Stimulated activated CD8-positive, alpha-beta memory T cell treated with anti-CD3 and anti-CD28 coated beads, Interleukin-15, amount 100 ng/mL, for 1 hour (primary cell): Measurements from ENCODE around the gene RGL3.
"Not testable (repeated sequence)": the region's sequence is repeated elsewhere in the genome, so short reads cannot be mapped to it uniquely, and the experiment has no call there.

Experiments used
- DNase-seq: peaks from one replicate; pipeline ENCODE4 v3.0.0-alpha.2; 2020; ENCODE audit warnings: low read depth

The RGL3 gene, protein sequence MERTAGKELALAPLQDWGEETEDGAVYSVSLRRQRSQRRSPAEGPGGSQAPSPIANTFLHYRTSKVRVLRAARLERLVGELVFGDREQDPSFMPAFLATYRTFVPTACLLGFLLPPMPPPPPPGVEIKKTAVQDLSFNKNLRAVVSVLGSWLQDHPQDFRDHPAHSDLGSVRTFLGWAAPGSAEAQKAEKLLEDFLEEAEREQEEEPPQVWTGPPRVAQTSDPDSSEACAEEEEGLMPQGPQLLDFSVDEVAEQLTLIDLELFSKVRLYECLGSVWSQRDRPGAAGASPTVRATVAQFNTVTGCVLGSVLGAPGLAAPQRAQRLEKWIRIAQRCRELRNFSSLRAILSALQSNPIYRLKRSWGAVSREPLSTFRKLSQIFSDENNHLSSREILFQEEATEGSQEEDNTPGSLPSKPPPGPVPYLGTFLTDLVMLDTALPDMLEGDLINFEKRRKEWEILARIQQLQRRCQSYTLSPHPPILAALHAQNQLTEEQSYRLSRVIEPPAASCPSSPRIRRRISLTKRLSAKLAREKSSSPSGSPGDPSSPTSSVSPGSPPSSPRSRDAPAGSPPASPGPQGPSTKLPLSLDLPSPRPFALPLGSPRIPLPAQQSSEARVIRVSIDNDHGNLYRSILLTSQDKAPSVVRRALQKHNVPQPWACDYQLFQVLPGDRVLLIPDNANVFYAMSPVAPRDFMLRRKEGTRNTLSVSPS

DNA sequence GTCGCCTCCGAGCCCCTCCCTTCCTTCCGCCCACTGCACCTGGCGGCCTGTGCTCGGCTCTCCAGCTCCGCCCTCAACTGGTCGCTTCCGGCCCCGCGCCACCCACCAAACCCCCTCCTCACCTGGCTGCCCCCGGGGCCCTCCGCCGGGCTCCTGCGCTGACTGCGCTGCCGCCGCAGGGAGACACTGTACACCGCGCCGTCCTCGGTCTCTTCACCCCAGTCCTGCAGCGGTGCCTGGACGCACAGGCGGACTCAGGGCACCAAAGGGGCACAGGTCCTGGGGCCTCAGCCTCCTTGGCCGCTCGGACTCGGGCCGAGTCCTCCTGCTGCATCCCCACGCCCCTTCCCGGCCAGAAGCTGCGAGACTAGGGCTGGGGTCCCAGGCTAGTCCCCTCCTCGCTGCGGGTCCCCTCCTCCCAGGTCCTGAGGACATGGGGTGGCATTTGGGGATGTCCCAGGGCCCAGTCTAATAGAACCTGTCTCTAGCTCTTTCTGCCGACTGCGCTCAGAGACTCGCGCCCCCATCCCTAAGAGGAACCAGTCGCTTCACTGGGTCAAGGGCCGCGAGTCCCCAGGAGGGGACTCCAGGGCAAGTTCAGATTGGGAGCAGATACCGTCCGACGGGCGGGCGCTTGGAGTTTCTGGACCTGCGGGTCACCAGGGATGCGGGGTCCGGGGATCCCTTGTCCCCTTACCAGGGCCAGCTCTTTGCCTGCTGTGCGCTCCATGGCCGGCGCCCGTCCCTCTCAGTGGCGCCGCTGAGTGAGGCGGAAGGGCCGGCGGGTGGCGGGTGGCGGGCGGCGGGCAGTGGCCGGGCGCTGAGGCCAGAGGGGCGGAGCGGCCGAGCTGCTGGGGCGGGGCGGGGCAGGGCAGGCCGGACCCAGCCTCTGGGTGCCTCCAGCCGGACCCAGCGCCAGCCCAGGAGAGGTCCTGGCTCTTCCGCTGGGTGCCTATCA is at the start of gene RGL3:
RGL3 (minus strand) TSS at position 766 of the 958 bp plus-strand sequence; CDS start at position 730, 36 bp downstream.
- no peak for DNase-seq

DNA sequence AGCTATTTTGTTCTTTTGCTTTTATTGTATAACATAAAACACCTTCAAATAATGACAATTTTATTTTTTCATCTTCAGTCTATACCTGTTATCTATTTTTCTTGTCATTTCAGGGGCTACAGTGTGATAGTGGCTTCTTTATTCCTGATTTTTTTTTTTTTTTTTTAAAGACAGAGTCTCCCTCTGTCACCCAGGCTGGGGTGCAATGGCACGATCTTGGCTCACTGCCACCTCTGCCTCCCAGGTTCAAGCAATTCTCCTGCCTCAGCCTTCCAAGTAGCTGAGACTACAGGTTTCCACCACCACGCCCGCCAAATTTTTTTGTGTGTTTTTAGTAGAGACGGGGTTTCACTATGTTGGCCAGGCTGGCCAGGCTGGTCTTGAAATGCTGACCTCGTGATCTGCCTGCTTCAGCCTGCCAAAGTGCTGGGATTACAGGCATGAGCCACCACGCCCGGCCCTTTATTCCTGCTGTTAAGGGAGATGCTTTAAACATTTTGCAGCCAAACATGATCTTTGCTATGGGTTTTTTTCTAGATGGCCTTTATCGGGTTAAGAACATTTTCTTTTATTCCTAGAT is 49.2 kb upstream of the RGL3 start:
- not testable (repeated sequence) for DNase-seq

DNA sequence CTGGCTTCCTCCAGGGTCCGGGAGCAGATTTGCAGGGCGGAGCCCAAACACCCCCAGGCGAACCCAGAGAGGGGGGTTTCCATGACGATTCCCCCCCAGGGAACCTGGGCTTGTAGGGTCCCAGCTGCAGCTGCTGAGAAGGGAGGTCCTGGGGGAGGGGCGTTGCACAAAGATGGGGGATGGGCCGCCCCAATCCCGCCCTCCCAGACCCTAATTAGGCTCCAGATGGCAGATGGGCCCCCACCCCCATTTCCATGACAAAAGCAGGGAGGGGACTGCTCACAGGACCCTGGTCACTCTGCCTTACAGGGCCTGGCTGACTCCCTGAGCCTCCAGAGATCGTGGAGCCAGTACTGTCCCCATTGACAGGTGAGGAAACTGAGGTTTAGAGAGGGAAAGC is 46.5 kb upstream of the RGL3 start:
- no peak for DNase-seq

DNA sequence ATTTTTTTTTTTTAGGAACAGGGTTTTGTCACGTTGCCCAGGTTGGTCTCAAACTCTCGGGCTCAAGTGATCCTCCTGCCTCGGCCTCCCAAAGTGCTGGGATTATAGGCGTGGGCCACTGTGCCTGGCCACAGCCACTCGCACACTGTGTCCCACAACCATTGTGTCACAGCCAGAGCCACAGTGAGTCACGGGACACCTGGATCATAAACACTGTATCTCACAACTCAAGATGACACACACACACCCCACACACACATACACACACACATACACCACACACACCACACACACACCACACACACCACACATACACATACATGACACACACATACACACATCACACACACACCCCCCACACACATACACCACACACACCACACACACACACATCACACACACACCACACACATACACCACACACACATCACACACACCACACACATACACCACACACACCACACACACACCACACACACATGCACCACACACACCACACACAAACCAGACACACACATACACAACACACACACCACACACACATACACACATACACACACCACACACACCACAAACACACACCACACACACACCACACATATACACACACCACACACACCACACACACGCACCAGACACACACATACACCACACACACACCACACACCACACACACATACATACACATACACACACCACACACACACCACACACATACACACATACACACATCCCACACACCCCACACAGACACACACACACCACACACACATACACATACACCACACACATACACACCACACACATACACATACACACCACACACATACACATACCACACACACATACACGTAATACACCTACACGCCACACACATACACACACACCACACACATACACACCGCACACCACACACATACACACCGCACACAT is 45.5 kb upstream of the RGL3 start:
- no peak for DNase-seq

DNA sequence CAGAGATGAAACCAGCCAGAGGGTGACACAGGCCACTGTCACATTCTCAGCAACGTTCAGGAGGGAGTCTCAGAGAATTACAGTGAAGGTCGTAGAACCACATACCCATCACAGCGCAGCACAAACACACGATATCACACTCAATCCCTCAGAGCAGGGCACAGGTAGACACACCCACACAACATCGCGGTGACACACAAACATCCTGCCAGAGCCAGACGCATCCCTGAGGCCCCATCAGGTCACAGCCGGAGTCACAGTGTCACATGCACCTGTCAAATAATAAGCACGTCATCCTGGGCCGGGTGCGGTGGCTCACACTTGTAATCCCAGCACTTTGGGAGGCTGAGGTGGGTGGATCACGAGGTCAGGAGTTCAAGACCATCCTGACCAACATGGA is 44.3 kb upstream of the RGL3 start:
- DNase-seq, result no peak

DNA sequence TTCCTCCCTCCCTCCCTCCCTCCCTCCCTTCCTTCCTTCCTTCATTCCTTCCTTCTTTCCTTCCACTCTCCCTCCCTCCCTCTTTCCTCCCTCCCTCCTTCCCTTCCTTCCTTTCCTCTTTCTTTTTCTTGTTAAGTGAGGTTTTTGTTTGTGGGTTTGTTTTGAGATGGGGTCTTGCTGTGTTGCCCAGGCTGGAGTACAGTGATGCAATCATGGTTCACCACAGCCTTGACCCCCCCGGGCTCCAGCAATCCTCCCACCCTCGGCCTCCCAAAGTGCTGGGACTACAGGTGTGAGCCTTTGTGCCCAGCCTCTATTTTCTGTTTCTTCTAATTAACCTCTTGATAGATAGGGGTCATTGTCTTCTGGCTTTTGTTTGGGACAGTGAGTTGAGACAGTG is 42.3 kb upstream of the RGL3 start:
- no peak for DNase-seq

DNA sequence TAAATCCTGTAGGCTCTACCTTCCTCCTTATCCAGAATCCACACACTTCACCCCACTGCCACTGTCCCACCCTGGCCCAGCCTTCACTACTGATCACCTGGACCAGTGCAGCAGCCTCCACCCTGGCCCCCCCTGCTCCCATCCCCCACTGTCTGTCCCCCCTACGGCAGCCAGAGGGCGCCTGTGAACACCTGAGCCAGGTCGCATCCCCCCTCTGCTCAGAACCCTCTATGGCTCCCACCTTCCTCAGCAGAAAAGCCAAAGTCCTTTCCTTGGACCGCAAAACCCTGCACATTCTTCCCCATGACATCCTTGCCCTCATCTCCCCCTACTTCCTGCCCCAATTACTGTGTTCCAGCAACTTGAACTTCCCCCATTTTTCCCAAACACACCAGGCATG is 41.1 kb upstream of the RGL3 start:
- no peak for DNase-seq

DNA sequence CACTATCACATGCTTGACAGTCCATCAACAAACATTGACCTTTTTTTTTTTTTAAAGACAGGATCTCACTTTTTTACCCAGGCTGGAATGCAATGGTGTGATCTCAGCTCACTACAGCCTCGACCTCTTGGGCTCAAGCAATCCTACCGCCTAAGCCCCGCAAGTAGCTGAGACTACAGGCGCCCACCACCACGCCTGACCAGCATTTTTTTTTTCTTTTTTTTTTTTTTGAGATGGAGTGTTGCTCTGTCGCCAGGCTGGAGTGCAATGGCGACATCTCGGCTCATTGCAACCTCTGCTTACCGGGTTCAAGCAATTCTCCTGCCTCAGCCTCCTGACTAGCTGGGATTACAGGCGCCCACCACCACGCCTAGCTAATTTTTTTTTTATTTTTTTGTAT is 39.8 kb upstream of the RGL3 start:
- not testable (repeated sequence) for DNase-seq

DNA sequence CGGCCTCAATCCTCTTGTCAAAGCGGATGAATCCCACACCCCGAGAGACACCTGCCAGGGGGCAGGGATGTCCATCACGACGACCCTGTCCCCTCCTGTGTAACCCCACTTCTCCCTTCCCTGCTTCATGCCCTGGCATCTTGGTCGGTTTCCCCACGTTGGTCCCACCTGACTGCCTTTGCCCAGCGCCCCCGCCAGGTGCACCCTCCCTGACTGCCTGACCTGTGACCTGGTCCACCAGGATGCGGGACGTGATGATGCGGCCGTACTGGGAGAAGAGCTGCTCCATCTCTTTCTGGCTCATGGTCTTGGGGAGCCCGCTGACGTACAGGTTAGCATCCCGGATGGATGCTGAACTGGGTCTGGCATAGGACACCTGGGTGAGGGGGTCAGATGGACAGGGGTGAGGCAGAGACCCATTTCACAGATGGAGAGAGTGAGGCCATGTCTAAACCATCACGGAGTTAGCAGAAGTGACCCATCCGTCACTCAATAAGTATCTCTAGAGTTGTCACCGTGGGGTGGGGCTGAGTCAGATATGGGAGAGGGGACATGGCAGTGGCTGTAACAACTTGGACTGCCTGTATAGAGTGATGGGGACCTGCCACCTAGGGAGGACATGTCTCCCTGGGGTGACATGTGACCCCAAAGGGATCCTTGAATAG is 39.3 kb upstream of the RGL3 start:
- no peak for DNase-seq

DNA sequence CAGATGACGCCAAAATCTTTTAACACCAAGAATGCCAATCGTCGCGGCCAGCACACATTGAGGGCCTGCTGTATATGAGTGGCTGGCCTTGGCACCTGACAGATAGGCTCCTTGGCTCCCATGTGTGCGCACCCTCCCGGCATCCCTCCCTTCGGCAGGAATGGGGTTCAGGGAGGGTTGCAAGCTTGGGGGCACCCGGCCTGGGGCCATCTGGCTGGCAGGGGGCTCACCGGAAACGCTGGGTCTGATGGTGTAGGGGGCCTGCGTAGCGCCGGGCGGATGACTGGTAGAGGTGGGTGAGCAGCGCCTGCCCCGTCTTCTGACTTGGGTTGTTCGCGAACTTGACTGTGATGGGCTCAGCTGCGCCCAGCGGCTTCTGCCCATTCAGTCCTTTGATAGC is 38.7 kb upstream of the RGL3 start:
- DNase-seq, result no peak

DNA sequence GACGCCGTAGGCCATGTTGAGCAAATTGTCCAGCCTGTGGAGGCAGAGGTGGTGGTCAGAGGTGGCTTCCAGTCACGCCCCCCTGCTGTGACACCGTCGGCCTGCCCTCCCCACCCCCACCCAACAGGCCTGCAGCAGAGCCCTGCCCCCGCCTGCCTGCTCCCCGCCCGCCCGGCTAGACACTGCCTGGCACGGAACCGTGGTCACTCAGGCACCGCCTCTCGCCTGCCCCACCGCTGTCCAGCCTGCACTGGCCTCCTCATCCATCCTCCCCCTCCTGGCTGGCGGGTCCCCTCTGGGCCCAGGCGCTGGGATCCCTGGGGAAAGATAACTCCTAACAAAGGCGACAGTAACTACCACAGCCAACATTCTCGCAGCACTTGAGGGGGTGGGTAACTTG is 38.0 kb upstream of the RGL3 start:
- no peak for DNase-seq

DNA sequence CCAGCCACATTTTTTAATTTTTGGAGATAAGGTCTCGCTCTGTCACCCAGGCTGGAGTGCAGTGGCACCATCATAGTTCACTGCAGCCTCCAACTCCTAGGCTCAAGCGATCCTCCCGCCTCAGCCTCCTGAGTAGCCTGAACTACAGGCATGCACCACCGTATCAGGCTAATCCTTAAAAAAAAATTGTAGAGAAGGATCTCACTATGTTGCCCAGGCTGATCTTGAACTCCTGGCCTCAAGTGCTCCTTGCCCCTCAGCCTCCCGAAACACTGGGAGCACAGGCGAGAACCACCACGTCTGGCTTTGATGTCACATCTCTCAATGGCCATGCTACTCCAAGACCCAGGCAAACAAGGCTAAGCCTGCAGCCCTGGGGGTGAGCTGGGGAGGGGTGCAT is 37.5 kb upstream of the RGL3 start:
- no peak for DNase-seq

DNA sequence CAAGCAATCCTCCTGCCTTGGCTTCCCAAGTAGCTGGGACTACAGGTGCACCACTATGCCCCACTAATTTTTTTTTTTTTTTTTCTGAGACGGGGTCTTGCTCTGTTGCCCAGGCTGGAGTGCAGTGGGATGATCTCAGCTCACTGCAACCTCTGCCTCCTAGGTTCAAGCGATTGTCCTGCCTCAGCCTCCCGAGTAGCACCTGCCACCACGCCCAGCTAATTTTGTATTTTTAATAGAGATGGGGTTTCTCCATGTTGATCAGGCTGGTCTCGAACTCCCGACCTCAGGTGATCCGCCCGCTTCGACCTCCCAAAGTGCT is 36.1 kb upstream of the RGL3 start:
- not testable (repeated sequence) for DNase-seq

DNA sequence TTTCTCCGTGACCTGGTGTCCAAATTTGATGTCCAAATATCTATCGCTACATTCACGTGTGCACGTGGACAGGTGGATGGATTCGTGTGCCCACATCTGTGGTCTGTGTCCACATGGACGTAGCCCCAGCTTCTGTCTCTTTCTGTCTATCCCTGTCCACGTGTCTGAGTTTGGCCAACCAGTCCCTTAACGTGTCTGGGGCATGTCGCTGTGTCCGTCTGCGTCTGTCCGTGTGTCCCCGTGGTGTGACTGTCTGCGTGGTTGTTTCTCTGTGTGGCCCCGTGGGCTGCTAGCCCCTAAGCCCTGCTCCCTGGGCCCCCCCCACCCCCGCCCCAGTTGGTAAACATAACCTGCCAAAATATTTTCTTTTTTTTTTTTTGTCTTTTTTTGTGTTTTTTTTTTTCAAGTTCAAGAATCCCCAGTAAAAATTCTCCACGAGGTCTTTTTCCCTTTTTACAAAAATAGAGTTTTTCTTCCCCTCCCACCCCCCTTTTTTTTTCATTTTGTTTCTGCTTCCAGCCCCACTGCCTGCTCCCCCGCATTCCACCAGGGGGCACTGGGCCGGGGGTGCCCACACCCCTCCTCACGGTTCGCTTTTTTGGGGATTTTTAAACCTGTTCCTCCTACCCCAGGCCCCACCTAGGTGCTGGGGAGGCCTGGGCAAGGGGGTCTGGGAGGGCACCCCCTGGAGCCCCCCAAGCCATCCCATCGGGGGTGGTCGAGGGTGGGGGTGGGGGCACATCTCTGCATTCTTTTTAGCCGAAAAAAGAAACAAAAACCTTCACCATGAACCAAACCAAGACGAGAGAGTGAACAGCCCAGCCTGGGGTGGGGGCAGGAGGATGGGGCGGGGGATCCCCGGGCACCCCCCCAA is 34.6 kb upstream of the RGL3 start:
- no peak for DNase-seq

DNA sequence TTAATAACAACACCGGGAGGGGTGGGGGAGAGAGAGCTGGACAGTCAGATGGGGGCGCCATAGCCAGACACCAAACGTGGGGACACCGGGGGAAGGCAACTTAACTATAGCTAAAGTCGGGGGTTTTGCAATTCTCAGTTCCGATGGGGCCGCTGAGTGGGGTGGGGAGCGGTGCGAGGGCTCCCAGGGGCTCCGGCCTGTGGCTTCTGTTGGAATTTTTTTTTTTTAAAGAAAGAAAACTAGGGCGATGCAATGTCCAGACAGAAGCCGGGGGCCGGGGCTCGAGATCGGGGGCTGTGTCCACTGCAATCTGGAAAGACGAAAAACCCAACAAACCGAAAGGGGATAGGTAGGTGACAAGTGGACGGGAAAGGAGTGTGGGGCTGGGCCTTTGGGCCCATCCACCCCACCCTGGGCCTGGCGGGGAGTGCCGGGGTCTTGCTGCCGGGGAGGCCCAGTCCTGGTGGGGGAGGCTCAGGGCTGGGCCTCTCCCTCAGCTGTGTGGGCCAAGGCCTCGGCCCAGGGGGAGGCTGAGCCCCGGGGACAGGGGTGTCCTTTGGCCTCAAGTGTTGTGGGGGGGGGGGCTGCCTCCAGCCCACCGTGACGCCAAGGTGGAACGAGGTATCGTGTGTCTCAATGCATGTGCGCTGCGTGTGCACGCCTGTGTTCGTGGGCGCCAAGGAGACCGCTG is 33.7 kb upstream of the RGL3 start:
- no peak for DNase-seq

DNA sequence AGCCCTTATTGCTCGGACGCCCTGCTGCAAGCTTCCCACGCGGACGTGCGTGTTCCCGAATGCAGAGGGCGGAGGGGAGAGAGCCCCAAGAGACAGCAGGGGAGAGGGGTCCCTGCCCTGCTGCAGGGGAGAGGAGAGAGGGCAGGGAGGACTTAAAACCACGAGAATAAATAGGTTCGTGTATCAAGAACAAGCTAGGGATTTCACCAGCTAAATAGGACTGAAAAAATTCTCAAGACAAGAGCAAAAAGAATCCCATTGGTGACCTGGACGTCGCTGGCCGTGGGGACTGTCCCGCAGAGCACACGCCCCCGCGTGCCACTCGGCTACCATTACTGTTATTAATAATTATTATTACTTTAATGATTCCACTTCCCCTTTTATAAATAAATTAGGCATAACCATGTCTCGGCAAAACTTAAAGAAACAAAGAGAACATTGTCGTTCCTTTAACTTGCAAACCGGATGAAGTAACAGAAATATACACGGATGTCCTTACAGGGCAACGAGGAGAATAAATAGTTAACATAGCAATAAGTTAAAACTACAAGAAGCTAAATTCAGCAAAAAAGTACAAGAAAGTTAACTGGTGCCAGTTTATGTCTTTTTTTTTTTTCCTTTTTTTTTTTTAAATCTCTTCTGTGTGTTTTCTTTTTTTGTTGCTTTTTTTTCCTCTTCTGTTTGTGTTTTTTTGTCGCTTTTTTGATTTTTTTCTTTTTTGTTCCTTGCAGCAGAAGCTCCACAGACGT is 32.9 kb upstream of the RGL3 start:
- DNase-seq, result no peak

DNA sequence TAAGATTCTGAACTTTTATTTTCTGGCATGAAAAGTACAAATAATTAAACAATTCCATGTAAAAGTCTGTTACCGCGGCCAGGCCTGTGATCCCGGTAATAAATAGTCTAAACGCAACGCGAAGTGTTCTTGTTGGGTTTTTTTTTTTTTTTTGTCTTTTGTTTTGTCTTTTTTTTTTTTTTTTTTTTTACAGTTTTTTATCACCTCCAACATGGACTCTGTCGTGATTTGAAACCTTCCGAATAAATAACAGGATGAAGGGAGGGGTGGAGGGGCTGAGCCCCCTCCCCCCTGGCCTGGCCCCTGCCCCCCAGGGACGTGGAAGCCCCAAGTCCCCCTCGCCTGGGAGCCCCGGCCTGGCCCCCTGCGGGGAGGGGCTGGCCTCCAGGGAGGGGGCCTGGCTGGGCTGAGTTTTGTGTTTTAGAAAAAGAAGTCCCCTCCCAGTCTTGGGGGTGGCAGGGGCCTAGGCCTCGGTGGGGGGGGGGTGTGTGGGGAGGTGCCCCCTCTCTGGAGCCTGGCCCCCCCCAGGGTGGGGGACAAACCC is 32.3 kb upstream of the RGL3 start:
- no peak for DNase-seq
